Neural cell (in vitro differentiated cells): ENCODE measurements around the gene SOX13.

ENCODE experiments used
- CTCF ChIP-seq: fragments of 450-650 bp; IDR thresholded peaks from 2 replicates; pipeline ENCODE4 v1.5.1; 2014; ENCODE audit warnings: antibody characterized with exemption, mild to moderate bottlenecking, moderate library complexity; ENCODE audit not compliant: poor library complexity, severe bottlenecking
- POLR2AphosphoS5 ChIP-seq: IDR thresholded peaks from 2 replicates; pipeline ENCODE4 v1.6.1; 2012
- SMC3 ChIP-seq: fragments of 450-650 bp; conservative IDR thresholded peaks from 2 replicates; pipeline ENCODE4 v1.6.1; 2014; ENCODE audit warnings: antibody characterized with exemption, mild to moderate bottlenecking, moderate library complexity; ENCODE audit not compliant: poor library complexity
- TAF1 ChIP-seq: IDR thresholded peaks from 2 replicates; pipeline ENCODE4 v1.6.1; 2012; ENCODE audit warnings: low read depth

- TF ChIP-seq CTCF (no peak), TAF1 (no peak), POLR2AphosphoS5 (no peak), SMC3 (no peak)
Observed at GRCh38 chr1:204093421-204093717, 20.5 kb downstream of the SOX13 start.
